Measurements from ENCODE around the gene SNAPC3. TPM values are rescaled to one million over a fixed set of nuclear protein-coding genes. Genes with fewer than 3 reads are reported as not detected.

Gene SNAPC3
- total RNA-seq, 5 donors from 2014 or later (not counting 1 experiment from before 2014, with no cell fraction given), result 11.3 to 32.4 (median 25.6) TPM

DNA sequence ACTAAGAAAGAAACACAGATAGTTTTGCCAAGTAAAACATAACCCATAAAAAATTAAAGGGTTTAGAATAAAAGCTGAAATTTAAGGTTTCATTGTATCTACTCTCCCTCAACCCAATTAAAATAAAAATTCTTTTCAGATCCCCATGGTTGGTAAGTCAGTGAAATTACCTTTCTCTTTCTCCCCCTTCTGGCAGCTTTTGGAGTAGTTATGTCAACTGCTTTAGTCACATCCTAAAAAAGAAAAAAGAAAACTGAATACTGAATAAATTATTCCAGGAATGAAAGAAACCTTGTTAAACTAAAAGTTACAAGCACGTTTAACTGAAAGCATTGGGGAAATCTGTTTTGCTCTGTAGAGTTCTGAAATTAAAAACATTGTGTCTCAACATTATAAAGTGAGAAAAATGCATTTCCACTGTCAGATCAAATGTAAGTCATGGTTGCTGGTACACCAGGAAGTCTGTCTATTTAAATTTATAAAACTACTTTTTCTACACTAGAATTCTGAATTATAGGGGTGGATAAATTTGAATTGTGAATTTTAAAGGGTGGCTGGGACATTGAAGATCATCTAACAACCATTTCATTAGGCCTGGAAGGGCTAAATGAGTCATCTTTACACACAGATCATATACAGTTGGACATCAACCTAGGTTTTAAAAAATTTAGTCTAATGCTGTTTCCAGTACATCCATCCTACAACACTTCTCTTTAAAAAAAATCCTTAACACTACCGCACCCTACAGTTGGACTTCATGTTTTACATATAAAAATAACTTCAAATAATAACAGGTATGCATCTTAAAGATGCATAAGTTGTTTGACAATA, 63.4 kb downstream of the SNAPC3 start:
- H3K4me3 ChIP-seq (ENCODE audit: control insufficient read depth in 1 of 2, extremely low read depth in 1 of 2, low read length in 1 of 2), result no peak overlapping the region
- H3K4me1 ChIP-seq (ENCODE audit: control insufficient read depth in 1 of 2, extremely low read depth in 1 of 2, insufficient read depth in 2 of 2, low read length in 2 of 2), result no peaks in the 10 kb centered on the region
- POLR2A ChIA-PET, result no interaction called here
- ATAC-seq (replicated peaks in 1 of 4) (peak in 2 of 4 experiments; percentile 41 to 62), DNase-seq (peak in 1 of 35 experiments; percentile 45)
- Mint-ChIP-seq H3K4me3 (no peak overlapping the region), H3K36me3 (peaks cover 45% of the 10 kb centered on the region), H3K27ac (peak overlapping the region; percentile 18 to 52), H3K27me3 (no peaks in the 10 kb centered on the region), H3K9me3 (no peaks in the 10 kb centered on the region), H3K4me1 (peaks cover 35 to 46% (median 46%) of the 10 kb centered on the region in 3 donors)
- H3K36me3 ChIP-seq (ENCODE audit: control insufficient read depth in 2 of 2, extremely low read depth in 1 of 2, insufficient read depth in 1 of 2, low read length in 1 of 2), result peaks cover 8 to 54% of the 10 kb centered on the region in 2 donors
- H3K9me3 ChIP-seq, result no peaks in the 10 kb centered on the region
- H3K27ac ChIP-seq (ENCODE audit: low read length), result no peak overlapping the region
- WGBS (ENCODE audit: insufficient coverage), result no CpG with 5 or more reads among the region's 2 CpGs
- H3K27me3 ChIP-seq (replicated peaks in 1 of 2; ENCODE audit: control insufficient read depth in 2 of 2, extremely low read depth in 1 of 2, insufficient read depth in 2 of 2, low read length in 1 of 2), result no peaks in the 10 kb centered on the region
- CTCF ChIA-PET, result interaction anchor here (0.6 to 0.7 kb wide), 2 partner anchors 48 to 71 kb away, joined by 3 to 4 read pairs; no protein-coding TSS in a partner anchor

DNA sequence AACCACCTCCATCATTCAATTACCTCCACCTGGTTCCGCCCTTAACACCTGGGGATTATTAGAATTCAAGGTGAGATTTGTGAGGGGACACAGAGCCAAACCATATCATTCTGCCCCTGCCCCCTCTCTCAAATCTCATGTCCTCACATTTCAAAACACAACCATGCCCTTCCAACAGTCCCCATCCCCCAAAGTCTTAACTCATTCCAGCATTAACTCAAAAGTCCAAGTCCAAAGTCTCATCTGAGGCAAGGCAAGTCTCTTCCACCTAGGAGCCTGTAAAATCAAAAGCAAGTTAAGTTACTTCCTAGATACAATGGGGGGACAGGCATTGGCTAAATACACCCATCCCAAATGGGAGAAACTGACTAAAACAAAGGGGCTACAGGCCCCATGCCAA, 69.3 kb downstream of the SNAPC3 start:
- H3K27ac ChIP-seq (ENCODE audit: low read length), result no peak overlapping the region
- DNase-seq (no peak), ATAC-seq (replicated peaks in 1 of 4) (no peak)
- H3K9me3 ChIP-seq, result no peaks in the 10 kb centered on the region
- ChIA-PET POLR2A (no interaction called here), CTCF (interaction anchor here in 1 of 2 donors (0.6 kb wide), 1 partner anchor 21 kb away, joined by 3 read pairs; no protein-coding TSS in a partner anchor)
- peaks cover 6 to 31% of the 10 kb centered on the region in 2 donors for H3K36me3 ChIP-seq (ENCODE audit: control insufficient read depth in 2 of 2, extremely low read depth in 1 of 2, insufficient read depth in 1 of 2, low read length in 1 of 2)
- peaks cover 0 to 4% (median 2%) of the 10 kb centered on the region in 3 donors for H3K9me3 Mint-ChIP-seq
- peaks cover 50% of the 10 kb centered on the region for H3K36me3 Mint-ChIP-seq
- no peaks in the 10 kb centered on the region for H3K4me1 ChIP-seq (ENCODE audit: control insufficient read depth in 1 of 2, extremely low read depth in 1 of 2, insufficient read depth in 2 of 2, low read length in 2 of 2)
- no peaks in the 10 kb centered on the region for H3K27me3 ChIP-seq (replicated peaks in 1 of 2; ENCODE audit: control insufficient read depth in 2 of 2, extremely low read depth in 1 of 2, insufficient read depth in 2 of 2, low read length in 1 of 2)
- no CpG with 5 or more reads among the region's 1 CpG for WGBS (ENCODE audit: insufficient coverage)
- H3K27me3 Mint-ChIP-seq, result no peaks in the 10 kb centered on the region
- no peak overlapping the region for H3K4me3 ChIP-seq (ENCODE audit: control insufficient read depth in 1 of 2, extremely low read depth in 1 of 2, low read length in 1 of 2)
- no peak overlapping the region for H3K4me3 Mint-ChIP-seq
- H3K27ac Mint-ChIP-seq, result peak overlapping the region in 1 of 2 donors; percentile 79
- peaks cover 52 to 58% (median 58%) of the 10 kb centered on the region in 3 donors for H3K4me1 Mint-ChIP-seq

DNA sequence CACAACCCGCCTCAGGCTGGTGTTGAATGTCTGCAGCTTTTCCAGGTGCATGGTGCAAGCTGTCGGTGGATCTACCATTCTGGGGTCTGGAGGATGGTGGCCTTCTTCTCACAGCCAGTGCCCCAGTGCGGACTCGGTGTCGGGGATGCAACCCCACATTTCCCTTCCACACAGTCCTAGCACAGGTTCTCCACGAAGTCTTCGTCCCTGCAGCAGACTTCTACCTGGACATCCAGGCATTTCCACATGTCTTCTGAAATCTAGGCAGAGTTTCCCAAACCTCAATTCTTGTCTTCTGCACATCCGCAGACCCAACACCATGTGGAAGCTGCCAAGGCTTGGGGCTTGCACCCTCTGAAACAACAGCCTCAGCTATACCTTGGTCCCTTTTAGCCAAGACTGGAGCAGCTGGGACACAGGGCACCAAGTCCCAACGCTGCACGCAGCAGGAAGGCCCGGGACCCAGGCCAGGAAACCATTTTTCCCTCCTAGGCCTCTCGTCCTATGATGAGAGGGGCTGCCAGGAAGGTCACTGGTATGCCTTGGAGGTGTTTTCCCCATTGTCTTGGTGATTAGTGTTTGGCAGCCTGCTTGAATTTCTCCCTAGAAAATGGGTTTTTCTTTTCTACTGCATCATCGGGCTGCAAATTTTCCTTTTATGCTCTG, 69.9 kb downstream of the SNAPC3 start:
- Histone ChIP-seq H3K36me3 (ENCODE audit: control insufficient read depth in 2 of 2, extremely low read depth in 1 of 2, insufficient read depth in 1 of 2, low read length in 1 of 2) (peaks cover 6 to 30% of the 10 kb centered on the region in 2 donors), H3K4me3 (ENCODE audit: control insufficient read depth in 1 of 2, extremely low read depth in 1 of 2, low read length in 1 of 2) (no peak overlapping the region), H3K27me3 (replicated peaks in 1 of 2; ENCODE audit: control insufficient read depth in 2 of 2, extremely low read depth in 1 of 2, insufficient read depth in 2 of 2, low read length in 1 of 2) (no peaks in the 10 kb centered on the region), H3K9me3 (no peaks in the 10 kb centered on the region), H3K27ac (ENCODE audit: low read length) (no peak overlapping the region), H3K4me1 (ENCODE audit: control insufficient read depth in 1 of 2, extremely low read depth in 1 of 2, insufficient read depth in 2 of 2, low read length in 2 of 2) (no peaks in the 10 kb centered on the region)
- Mint-ChIP-seq H3K36me3 (peaks cover 46% of the 10 kb centered on the region), H3K4me3 (no peak overlapping the region), H3K27ac (peak overlapping the region in 1 of 2 donors; percentile 52), H3K4me1 (peaks cover 52 to 62% (median 59%) of the 10 kb centered on the region in 3 donors), H3K9me3 (peaks cover 0 to 4% (median 2%) of the 10 kb centered on the region in 3 donors), H3K27me3 (no peaks in the 10 kb centered on the region)
- POLR2A ChIA-PET, result interaction anchor here in 1 of 2 donors (0.6 kb wide), 1 partner anchor 25 kb away, joined by 6 read pairs; no protein-coding TSS in a partner anchor
- 98% methylated on average over 8 of the region's 13 CpGs for WGBS (ENCODE audit: insufficient coverage)
- ATAC-seq (replicated peaks in 1 of 4), result peak in 1 of 4 experiments; percentile 15
- CTCF ChIA-PET, result interaction anchor here in 1 of 2 donors (0.6 kb wide), 1 partner anchor 22 kb away, joined by 3 read pairs; no protein-coding TSS in a partner anchor
- DNase-seq, result no peak

DNA sequence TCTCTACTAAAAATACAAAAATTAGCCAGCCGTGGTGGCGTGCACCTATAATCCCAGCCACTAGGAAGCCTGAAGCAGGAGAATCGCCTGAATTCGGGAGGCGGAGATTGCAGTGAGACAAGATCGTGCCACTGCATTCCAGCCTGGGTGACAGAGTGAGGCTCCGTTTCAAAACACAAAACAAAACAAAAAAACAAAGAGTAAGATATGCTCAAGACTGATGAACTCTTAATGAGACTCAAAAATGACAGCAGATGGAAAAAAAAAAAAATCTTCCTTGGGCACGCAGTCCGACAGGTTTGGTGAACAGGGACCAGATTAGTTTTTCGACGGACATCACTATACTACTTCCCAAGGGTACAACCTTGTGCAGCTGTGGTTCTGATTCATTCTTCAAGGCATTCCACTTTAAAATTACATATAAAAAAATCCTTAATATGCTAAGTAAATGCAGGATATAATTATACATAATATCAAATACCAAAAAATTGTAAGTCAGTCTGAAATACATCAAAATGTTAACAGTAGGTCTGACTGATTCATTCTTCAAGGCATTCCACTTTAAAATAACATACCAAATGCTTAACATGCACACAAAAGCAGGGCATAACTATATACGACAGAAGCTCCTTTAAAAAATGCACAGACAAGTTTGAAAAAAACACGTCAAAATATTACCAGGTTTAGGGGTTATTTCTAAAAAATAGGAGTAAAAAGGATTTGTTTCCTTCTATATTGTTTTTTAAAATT, 75.7 kb downstream of the SNAPC3 start:
- Mint-ChIP-seq H3K27ac (peak overlapping the region in 1 of 2 donors; percentile 39), H3K36me3 (peaks cover 44% of the 10 kb centered on the region), H3K4me3 (peak overlapping the region in 1 of 3 donors; percentile 11), H3K4me1 (peaks cover 73 to 80% (median 79%) of the 10 kb centered on the region in 3 donors), H3K9me3 (no peaks in the 10 kb centered on the region), H3K27me3 (no peaks in the 10 kb centered on the region)
- POLR2A ChIA-PET, result interaction anchor here in 1 of 2 donors (0.6 to 0.7 kb wide), 2 partner anchors 15 to 25 kb away, joined by 3 to 4 read pairs; no protein-coding TSS in a partner anchor
- Histone ChIP-seq H3K36me3 (ENCODE audit: control insufficient read depth in 2 of 2, extremely low read depth in 1 of 2, insufficient read depth in 1 of 2, low read length in 1 of 2) (peaks cover 8 to 31% of the 10 kb centered on the region in 2 donors), H3K27ac (ENCODE audit: low read length) (no peak overlapping the region), H3K4me1 (ENCODE audit: control insufficient read depth in 1 of 2, extremely low read depth in 1 of 2, insufficient read depth in 2 of 2, low read length in 2 of 2) (peaks cover 13 to 22% of the 10 kb centered on the region in 2 experiments), H3K9me3 (no peaks in the 10 kb centered on the region), H3K27me3 (replicated peaks in 1 of 2; ENCODE audit: control insufficient read depth in 2 of 2, extremely low read depth in 1 of 2, insufficient read depth in 2 of 2, low read length in 1 of 2) (no peaks in the 10 kb centered on the region), H3K4me3 (ENCODE audit: control insufficient read depth in 1 of 2, extremely low read depth in 1 of 2, low read length in 1 of 2) (no peak overlapping the region)
- DNase-seq (no peak), ATAC-seq (replicated peaks in 1 of 4) (no peak)
- WGBS (ENCODE audit: insufficient coverage), result 95% methylated on average over 7 of the region's 13 CpGs
- CTCF ChIA-PET, result interaction anchor here in 1 of 2 donors (0.6 kb wide), 1 partner anchor 65 kb away, joined by 3 read pairs; no protein-coding TSS in a partner anchor

DNA sequence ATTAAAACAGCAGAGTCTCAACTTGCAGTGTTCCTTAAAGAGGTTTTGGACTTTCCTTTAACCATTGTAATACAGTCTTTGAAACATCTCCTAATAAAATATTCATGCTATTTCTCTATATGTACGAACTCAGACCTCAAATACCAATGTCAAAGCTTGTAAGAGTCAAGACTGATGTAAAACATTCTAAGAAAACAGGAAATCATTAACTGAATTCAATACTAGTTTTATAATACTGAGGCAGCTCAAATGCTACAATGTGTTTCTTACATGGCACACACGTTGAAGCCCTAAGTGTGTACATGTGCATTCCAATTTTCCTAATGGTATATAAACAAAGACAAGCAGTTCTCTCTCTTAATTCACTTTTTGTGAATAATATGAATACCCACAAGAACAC, 76.5 kb downstream of the SNAPC3 start:
- DNase-seq (no peak), ATAC-seq (replicated peaks in 1 of 4) (no peak)
- ChIA-PET CTCF (interaction anchor here (0.5 to 0.6 kb wide), 2 partner anchors 14 to 66 kb away, joined by 3 to 6 read pairs; no protein-coding TSS in a partner anchor), POLR2A (interaction anchor here in 1 of 2 donors (1.0 kb wide), 1 partner anchor 23 kb away, joined by 3 read pairs; no protein-coding TSS in a partner anchor)
- H3K36me3 Mint-ChIP-seq, result peaks cover 43% of the 10 kb centered on the region
- Histone ChIP-seq H3K9me3 (no peaks in the 10 kb centered on the region), H3K36me3 (ENCODE audit: control insufficient read depth in 2 of 2, extremely low read depth in 1 of 2, insufficient read depth in 1 of 2, low read length in 1 of 2) (peaks cover 8 to 31% of the 10 kb centered on the region in 2 donors), H3K4me1 (ENCODE audit: control insufficient read depth in 1 of 2, extremely low read depth in 1 of 2, insufficient read depth in 2 of 2, low read length in 2 of 2) (peaks cover 13 to 26% of the 10 kb centered on the region in 2 experiments), H3K27ac (ENCODE audit: low read length) (no peak overlapping the region), H3K4me3 (ENCODE audit: control insufficient read depth in 1 of 2, extremely low read depth in 1 of 2, low read length in 1 of 2) (no peak overlapping the region), H3K27me3 (replicated peaks in 1 of 2; ENCODE audit: control insufficient read depth in 2 of 2, extremely low read depth in 1 of 2, insufficient read depth in 2 of 2, low read length in 1 of 2) (no peaks in the 10 kb centered on the region)
- H3K9me3 Mint-ChIP-seq, result no peaks in the 10 kb centered on the region
- peak overlapping the region; percentile 65 to 69 for H3K27ac Mint-ChIP-seq
- WGBS (ENCODE audit: insufficient coverage), result no CpG with 5 or more reads among the region's 2 CpGs
- peak overlapping the region; percentile 25 to 60 (median 39) for H3K4me3 Mint-ChIP-seq
- H3K27me3 Mint-ChIP-seq, result no peaks in the 10 kb centered on the region
- H3K4me1 Mint-ChIP-seq, result peaks cover 74 to 83% (median 79%) of the 10 kb centered on the region in 3 donors

Measured in T-cell (primary cell).